HG03521 (cell line): Measurements from ENCODE around the gene NDUFV3.
"Not testable (repeated sequence)": the region's sequence is repeated elsewhere in the genome, so short reads cannot be mapped to it uniquely, and the experiment has no call there.

Source experiments
- ATAC-seq: cut with Tn5 transposase; IDR thresholded peaks from one replicate; pipeline ENCODE4 v1.9.1; 2021; ENCODE audit warnings: mild to moderate bottlenecking, moderate library complexity; ENCODE audit not compliant: unreplicated experiment

Gene NDUFV3

GRCh38 chr21:42855937-42856335 is 37.2 kb upstream of the NDUFV3 start:
- ATAC-seq = no peak

- no peak for ATAC-seq
These were observed 35.9 kb upstream of the NDUFV3 start for GRCh38 chr21:42857216-42857615.

- ATAC-seq = no peak
These were observed 34.8 kb upstream of the NDUFV3 start for GRCh38 chr21:42858185-42858847.

GRCh38 chr21:42858957-42859890 is 33.9 kb upstream of the NDUFV3 start:
- no peak for ATAC-seq

- no peak for ATAC-seq
These were observed 33.2 kb upstream of the NDUFV3 start for GRCh38 chr21:42859891-42860230.

GRCh38 chr21:42860345-42860744 is 32.8 kb upstream of the NDUFV3 start:
- ATAC-seq = no peak

- ATAC-seq = no peak
These were observed 31.7 kb upstream of the NDUFV3 start for GRCh38 chr21:42861311-42861847.

GRCh38 chr21:42861848-42862400 is 31.2 kb upstream of the NDUFV3 start:
- no peak for ATAC-seq

GRCh38 chr21:42862774-42863503 is 30.2 kb upstream of the NDUFV3 start:
- ATAC-seq = no peak

- no peak for ATAC-seq
These were observed 29.6 kb upstream of the NDUFV3 start for GRCh38 chr21:42863504-42863870.

GRCh38 chr21:42864286-42864685 is 28.8 kb upstream of the NDUFV3 start:
- no peak for ATAC-seq

- ATAC-seq = no peak
These were observed 28.0 kb upstream of the NDUFV3 start for GRCh38 chr21:42864815-42865775.

- ATAC-seq = no peak
These were observed 27.3 kb upstream of the NDUFV3 start for GRCh38 chr21:42865776-42866160.

- ATAC-seq = no peak
These were observed 24.9 kb upstream of the NDUFV3 start for GRCh38 chr21:42868196-42868595.

- ATAC-seq = no peak
These were observed 20.0 kb upstream of the NDUFV3 start for GRCh38 chr21:42873096-42873495.

- not testable (repeated sequence) for ATAC-seq
These were observed 17.3 kb upstream of the NDUFV3 start for GRCh38 chr21:42875811-42876210.

- no peak for ATAC-seq
These were observed 14.5 kb upstream of the NDUFV3 start for GRCh38 chr21:42878678-42878992.

- ATAC-seq = peak; percentile 85
These were observed 13.9 kb upstream of the NDUFV3 start, which contains the start of gene WDR4 for GRCh38 chr21:42878993-42879787. WDR4 (minus strand) TSS chr21:42879539; CDS start chr21:42879495, 44 bp downstream.

- no peak for ATAC-seq
These were observed 12.8 kb upstream of the NDUFV3 start for GRCh38 chr21:42880352-42880751.
